Breast epithelium (tissue), 3 donors: ENCODE results near the gene FOLR3.
"Not testable (repeated sequence)": the region's sequence is repeated elsewhere in the genome, so short reads cannot be mapped to it uniquely, and the experiment has no call there.

Experiments
- POLR2A ChIP-seq: fragments of 450-650 bp; IDR thresholded peaks from one replicate; pipeline ENCODE4 v1.6.1; 2016; ENCODE audit warnings: antibody characterized with exemption, mild to moderate bottlenecking, moderate library complexity
- POLR2AphosphoS5 ChIP-seq, 3 donors: sonication (generic); formaldehyde crosslinking; IDR thresholded peaks; one replicate each; pipeline ENCODE4 v1.6.1; 2017; ENCODE audit warnings: antibody characterized with exemption in 3 of 3
- TF ChIP-seq, protein P1 (sequence below), 3 donors: fragments of 450-650 bp; IDR thresholded peaks; one replicate each; pipeline ENCODE4 v1.5.1; 2016 to 2017; ENCODE audit warnings: antibody characterized with exemption in 3 of 3, mild to moderate bottlenecking in 3 of 3, moderate library complexity in 3 of 3

DNA sequence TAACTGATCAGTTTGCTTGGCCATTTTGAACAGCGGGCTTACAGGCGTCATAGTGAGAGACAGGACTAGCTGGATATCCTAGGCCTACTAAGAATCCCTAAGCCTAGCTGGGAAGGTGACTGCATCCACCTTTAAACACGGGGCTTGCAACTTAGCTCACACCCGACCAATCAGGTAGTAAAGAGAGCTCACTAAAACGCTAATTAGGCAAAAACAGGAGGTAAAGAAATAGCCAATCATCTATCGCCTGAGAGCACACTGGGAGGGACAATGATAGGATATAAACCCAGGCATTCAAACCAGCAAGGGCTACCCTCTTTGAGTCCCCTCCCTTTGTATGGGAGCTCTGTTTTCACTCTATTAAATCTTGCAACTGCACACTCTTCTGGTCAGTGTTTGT is 18.3 kb downstream of the FOLR3 start:
- TF ChIP-seq, protein P1, sequence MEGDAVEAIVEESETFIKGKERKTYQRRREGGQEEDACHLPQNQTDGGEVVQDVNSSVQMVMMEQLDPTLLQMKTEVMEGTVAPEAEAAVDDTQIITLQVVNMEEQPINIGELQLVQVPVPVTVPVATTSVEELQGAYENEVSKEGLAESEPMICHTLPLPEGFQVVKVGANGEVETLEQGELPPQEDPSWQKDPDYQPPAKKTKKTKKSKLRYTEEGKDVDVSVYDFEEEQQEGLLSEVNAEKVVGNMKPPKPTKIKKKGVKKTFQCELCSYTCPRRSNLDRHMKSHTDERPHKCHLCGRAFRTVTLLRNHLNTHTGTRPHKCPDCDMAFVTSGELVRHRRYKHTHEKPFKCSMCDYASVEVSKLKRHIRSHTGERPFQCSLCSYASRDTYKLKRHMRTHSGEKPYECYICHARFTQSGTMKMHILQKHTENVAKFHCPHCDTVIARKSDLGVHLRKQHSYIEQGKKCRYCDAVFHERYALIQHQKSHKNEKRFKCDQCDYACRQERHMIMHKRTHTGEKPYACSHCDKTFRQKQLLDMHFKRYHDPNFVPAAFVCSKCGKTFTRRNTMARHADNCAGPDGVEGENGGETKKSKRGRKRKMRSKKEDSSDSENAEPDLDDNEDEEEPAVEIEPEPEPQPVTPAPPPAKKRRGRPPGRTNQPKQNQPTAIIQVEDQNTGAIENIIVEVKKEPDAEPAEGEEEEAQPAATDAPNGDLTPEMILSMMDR (IDR thresholded peaks at IDR 0.05), result not testable (repeated sequence)
- not testable (repeated sequence) for TF ChIP-seq POLR2A; POLR2AphosphoS5 (IDR thresholded peaks at IDR 0.05)
